Stomach (tissue), 9 donors: ENCODE measurements around the gene CHRNB1. TPM values are rescaled to one million over a fixed set of nuclear protein-coding genes. Genes with fewer than 3 reads are reported as not detected.
A peak's percentile ranks its signal among the peaks of the same experiment; 100 is the strongest.

Source experiments
- DNase-seq, 2 donors: peaks; one replicate each; pipeline versions ENCODE4 v3.0.0 to v3.0.0-alpha.2; 2013 to 2019
- H3K27ac ChIP-seq, 5 donors: fragments of 200-600 bp in 4 of 5; sonication (generic) in 4 of 5; one replicate each; pipeline ENCODE4 v1.5.1; 2013 to 2019; ENCODE audit warnings: mild to moderate bottlenecking in 1 of 5, moderate library complexity in 1 of 5
- H3K27me3 ChIP-seq, 3 donors: fragments of 200-600 bp; sonication (generic); one replicate each; pipeline ENCODE4 v1.5.1; 2017 to 2019; ENCODE audit warnings: mixed run types in 1 of 3
- H3K36me3 ChIP-seq, 4 donors: fragments of 200-600 bp; sonication (generic); 1 replicate in 3 of 4; 2 replicates in 1 of 4; pipeline ENCODE4 v1.5.1; 2016 to 2019
- H3K4me1 ChIP-seq, 4 donors: fragments of 200-600 bp; sonication (generic); one replicate each; pipeline ENCODE4 v1.5.1; 2016 to 2019
- H3K4me3 ChIP-seq, 4 donors: fragments of 200-600 bp; sonication (generic) in 3 of 4; one replicate each; pipeline ENCODE4 v1.5.1; 2016 to 2019; ENCODE audit warnings: mild to moderate bottlenecking in 1 of 4
- H3K9me3 ChIP-seq, 4 donors: fragments of 200-600 bp; sonication (generic); one replicate each; pipeline ENCODE4 v1.5.1; 2016 to 2019
- CTCF ChIP-seq, 7 experiments: fragments of 450-650 bp in 4 of 7; fragments of 200-600 bp in 3 of 7; sonication (generic) in 3 of 7; IDR thresholded peaks; one replicate each; pipeline ENCODE4 v1.5.1; 2016 to 2019; ENCODE audit warnings: antibody characterized with exemption in 7 of 7, control low read depth in 2 of 7, mild to moderate bottlenecking in 1 of 7
- EP300 ChIP-seq: sonication (generic); formaldehyde crosslinking; IDR thresholded peaks from one replicate; pipeline ENCODE4 v1.6.1; 2017; ENCODE audit warnings: antibody characterized with exemption
- POLR2A ChIP-seq, 4 donors: fragments of 450-650 bp; IDR thresholded peaks; one replicate each; pipeline ENCODE4 v1.6.1; 2016; ENCODE audit warnings: antibody characterized with exemption in 4 of 4, control low read depth in 2 of 4, mild to moderate bottlenecking in 1 of 4, moderate library complexity in 1 of 4
- POLR2AphosphoS5 ChIP-seq, 3 donors: sonication (generic); formaldehyde crosslinking; IDR thresholded peaks; one replicate each; pipeline ENCODE4 v1.6.1; 2016; ENCODE audit warnings: antibody characterized with exemption in 3 of 3
- WGBS, 5 donors: extraction: QIAGEN DNeasy Blood & Tissue Kit in 3 of 5; methylation state at CpG; one replicate each; pipeline versions ENCODE4 v1.1.5 to v1.1.7; 2013 to 2018; 5-methylcytosine and 5-hydroxymethylcytosine counted together
- intact Hi-C: fragments of 100-400 bp; cut with DNase I; formaldehyde crosslinking; loops from one replicate; pipeline ENCODE4 v1.15.1; 2023; ENCODE audit warnings: low total_unique reads
- polyA plus RNA-seq, 3 donors: library from polyadenylated mRNA; stranded (reverse); fragments of 200-250 nt; gene quantifications; one replicate each; pipeline ENCODE4 v1.2.3, GENCODE V29; 2013
- total RNA-seq, 5 donors: library from RNA; depleted of rRNA; stranded (reverse); fragments of >200 nt; gene quantifications; one replicate each; pipeline versions ENCODE4 v1.1.0 to v1.2.3, GENCODE V29; 2014 to 2016
- donor health status: healthy with polysubstance abuse.
- donor health status: Bipolar disorder and iron deficiency.
- donor health status: healthy.

The CHRNB1 gene
- total and polyA plus RNA-seq, 8 donors = 1.8 to 12.0 (median 7.8) TPM; not detected in 2

GRCh38 chr17:7442142-7442541 is 2.7 kb upstream of the CHRNB1 start:
- Histone ChIP-seq H3K9me3 (no peaks in the 10 kb centered on the region), H3K36me3 (no peaks in the 10 kb centered on the region), H3K27ac (no peak overlapping the region), H3K4me1 (peaks cover 39 to 62% (median 58%) of the 10 kb centered on the region in 4 donors), H3K27me3 (peaks cover 11 to 94% (median 62%) of the 10 kb centered on the region in 3 donors), H3K4me3 (no peak overlapping the region)
- no peak for DNase-seq
- intact Hi-C loops = no loop called here
- TF ChIP-seq EP300 (no peak), POLR2AphosphoS5 (IDR thresholded peaks at IDR 0.05) (no peak), CTCF (IDR thresholded peaks at IDR 0.05) (no peak), POLR2A (IDR thresholded peaks at IDR 0.05) (no peak)
- WGBS, 5 donors = 74 to 96% (median 90%) methylated on average over 2 of the region's 2 CpGs

DNA sequence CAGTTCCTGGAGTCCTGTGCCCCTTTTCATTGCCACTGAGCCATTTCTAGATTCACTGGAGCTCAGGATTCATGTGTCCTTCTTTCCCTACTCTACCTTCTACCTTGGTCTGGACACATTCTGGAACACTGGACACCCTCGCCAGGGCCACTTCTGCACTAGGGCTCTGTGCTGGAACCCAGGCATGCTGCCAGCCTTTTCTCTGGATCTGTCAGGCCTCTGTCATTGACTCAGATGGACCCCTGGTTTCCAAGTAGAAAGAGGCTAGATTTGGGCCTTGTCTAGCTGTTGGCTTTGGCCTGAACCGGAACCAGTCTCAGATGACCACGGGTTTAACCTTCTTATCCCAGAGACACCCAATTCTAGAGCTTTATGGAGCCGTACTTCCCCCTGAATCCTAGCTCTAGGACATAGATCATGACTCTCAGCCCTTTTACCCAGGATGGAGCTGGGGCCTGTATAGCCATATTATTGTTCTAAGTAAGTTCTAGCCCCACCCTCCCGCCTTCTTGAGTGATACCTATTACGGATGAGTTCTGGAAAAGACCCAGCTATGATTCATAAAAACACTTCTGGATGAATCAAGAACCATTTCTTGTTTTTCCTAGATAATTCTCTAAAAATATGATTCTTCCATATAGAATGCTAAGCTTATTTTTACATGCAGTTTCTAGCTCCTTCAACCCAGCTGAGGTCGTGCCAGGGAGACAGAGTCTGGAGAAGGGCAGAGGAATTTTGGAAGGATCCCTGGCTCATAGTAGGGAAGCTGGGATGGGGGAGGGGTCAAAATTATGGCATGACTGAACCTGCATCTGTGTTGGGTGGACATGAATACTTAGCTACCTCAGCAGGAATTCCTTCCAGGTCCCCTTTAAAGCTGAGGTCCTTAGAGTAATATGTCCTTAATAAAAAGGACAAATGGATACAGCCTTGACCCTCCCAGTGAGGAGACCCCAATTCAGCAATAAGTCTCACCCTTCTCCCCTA is 1.1 kb upstream of the CHRNB1 start:
- no peak for DNase-seq
- intact Hi-C loops = no loop called here
- no peak overlapping the region for H3K27ac ChIP-seq
- H3K4me1 ChIP-seq = peaks cover 26 to 46% (median 42%) of the 10 kb centered on the region in 4 donors
- no peaks in the 10 kb centered on the region for H3K36me3 ChIP-seq
- peaks cover 11 to 94% (median 53%) of the 10 kb centered on the region in 3 donors for H3K27me3 ChIP-seq
- H3K4me3 ChIP-seq = no peak overlapping the region
- TF ChIP-seq POLR2AphosphoS5 (IDR thresholded peaks at IDR 0.05) (no peak), POLR2A (IDR thresholded peaks at IDR 0.05) (no peak)
- no peaks in the 10 kb centered on the region for H3K9me3 ChIP-seq
- 78 to 90% (median 86%) methylated on average over 7 of the region's 7 CpGs for WGBS, 5 donors

- Histone ChIP-seq H3K27ac (no peak overlapping the region), H3K9me3 (no peaks in the 10 kb centered on the region), H3K4me3 (peak overlapping the region; percentile 23 to 48 (median 34)), H3K27me3 (peaks cover 0 to 83% (median 37%) of the 10 kb centered on the region in 3 donors), H3K36me3 (no peaks in the 10 kb centered on the region), H3K4me1 (peaks cover 13 to 29% (median 24%) of the 10 kb centered on the region in 4 donors)
- peak; percentile 59 to 82 for DNase-seq
- intact Hi-C loops = no loop called here
- no peak for TF ChIP-seq POLR2A (IDR thresholded peaks at IDR 0.05)
- TF ChIP-seq POLR2AphosphoS5 (IDR thresholded peaks at IDR 0.05) = no peak
- TF ChIP-seq EP300 = no peak
- TF ChIP-seq CTCF (IDR thresholded peaks at IDR 0.05) = no peak
- 2 to 9% (median 6%) methylated on average over 16 of the region's 16 CpGs for WGBS, 5 donors
Observed at GRCh38 chr17:7445619-7445968, 733 bp downstream of the CHRNB1 start.

DNA sequence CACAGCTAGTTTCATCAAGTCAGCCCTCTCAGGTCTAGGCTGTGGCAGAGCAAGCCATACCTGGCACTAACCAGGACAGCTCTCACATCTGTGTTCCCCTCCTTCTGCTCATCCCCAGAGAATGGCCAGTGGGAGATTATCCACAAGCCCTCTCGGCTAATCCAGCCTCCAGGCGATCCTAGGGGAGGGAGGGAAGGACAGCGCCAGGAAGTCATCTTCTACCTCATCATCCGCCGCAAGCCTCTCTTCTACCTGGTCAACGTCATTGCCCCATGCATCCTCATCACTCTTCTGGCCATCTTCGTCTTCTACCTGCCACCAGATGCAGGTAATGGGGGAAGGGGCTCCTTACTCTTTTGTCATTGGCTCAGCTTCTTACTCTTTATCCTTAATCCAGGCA is 3.6 kb downstream of the CHRNB1 start:
- Histone ChIP-seq H3K36me3 (no peaks in the 10 kb centered on the region), H3K4me1 (peaks cover 12 to 21% (median 19%) of the 10 kb centered on the region in 4 donors), H3K27me3 (peaks cover 0 to 57% (median 28%) of the 10 kb centered on the region in 3 donors), H3K4me3 (no peak overlapping the region), H3K27ac (no peak overlapping the region), H3K9me3 (no peaks in the 10 kb centered on the region)
- TF ChIP-seq POLR2AphosphoS5 (IDR thresholded peaks at IDR 0.05) (no peak), CTCF (IDR thresholded peaks at IDR 0.05) (no peak), POLR2A (IDR thresholded peaks at IDR 0.05) (no peak), EP300 (no peak)
- no peak for DNase-seq
- intact Hi-C loops = no loop called here
- WGBS, 5 donors = 84 to 94% (median 88%) methylated on average over 7 of the region's 7 CpGs
